HG03439 (cell line): ENCODE results near the gene ATF5.

Experiments used
- ATAC-seq: cut with Tn5 transposase; IDR thresholded peaks from one replicate; pipeline ENCODE4 v1.9.1; 2021; ENCODE audit warnings: mild to moderate bottlenecking, moderate library complexity; ENCODE audit not compliant: unreplicated experiment

Gene ATF5

GRCh38 chr19:49894879-49895565 lies 34.0 kb upstream of the ATF5 start:
- no peak for ATAC-seq

GRCh38 chr19:49895566-49896297 lies 33.3 kb upstream of the ATF5 start:
- ATAC-seq = no peak

- peak; percentile 52 for ATAC-seq
Observed at GRCh38 chr19:49896863-49897621, 32.0 kb upstream of the ATF5 start, which contains the start of gene IL4I1. IL4I1 (minus strand) TSS chr19:49896887; CDS start chr19:49896160, 727 bp downstream.

- ATAC-seq = no peak
Observed at GRCh38 chr19:49904136-49904535, 24.9 kb upstream of the ATF5 start.

GRCh38 chr19:49906879-49907564 lies 22.0 kb upstream of the ATF5 start:
- ATAC-seq = no peak

- ATAC-seq = no peak
Observed at GRCh38 chr19:49907745-49908446, 21.1 kb upstream of the ATF5 start.

GRCh38 chr19:49908480-49909420 lies 20.3 kb upstream of the ATF5 start:
- ATAC-seq = no peak

GRCh38 chr19:49910179-49910578 lies 18.8 kb upstream of the ATF5 start:
- ATAC-seq = no peak

GRCh38 chr19:49911381-49912145 lies 17.4 kb upstream of the ATF5 start:
- ATAC-seq = no peak

- ATAC-seq = no peak
Observed at GRCh38 chr19:49912965-49913685, 15.9 kb upstream of the ATF5 start.

GRCh38 chr19:49913720-49914119 lies 15.3 kb upstream of the ATF5 start:
- no peak for ATAC-seq

- ATAC-seq = no peak
Observed at GRCh38 chr19:49915271-49915670, 13.7 kb upstream of the ATF5 start.

- ATAC-seq = no peak
Observed at GRCh38 chr19:49916839-49917733, 11.9 kb upstream of the ATF5 start.

GRCh38 chr19:49918089-49918488 lies 10.9 kb upstream of the ATF5 start:
- ATAC-seq = no peak

- ATAC-seq = no peak
Observed at GRCh38 chr19:49920624-49921363, 8.2 kb upstream of the ATF5 start.
